OCI-LY1 (cell line): ENCODE measurements around the gene BCKDHB.

Source experiments
- H2AFZ ChIP-seq: fragments of 200-600 bp; sonication (generic), shearing (Covaris generic); 2 replicates; pipeline ENCODE4 v1.6.0; 2014; ENCODE audit warnings: antibody characterized with exemption, mild to moderate bottlenecking, low read length
- H3F3A ChIP-seq: fragments of 200-600 bp; sonication (generic), shearing (Covaris generic); 2 replicates; pipeline ENCODE4 v1.6.0; 2014; ENCODE audit warnings: mild to moderate bottlenecking, antibody characterized with exemption, low read length, moderate library complexity; ENCODE audit not compliant: insufficient read depth
- H3K27ac ChIP-seq: fragments of 200-600 bp; sonication (generic); 2 replicates; pipeline ENCODE4 v1.5.1; 2014; ENCODE audit warnings: low read length, mixed run types, mild to moderate bottlenecking, low read depth; ENCODE audit not compliant: poor library complexity, severe bottlenecking
- H3K27me3 ChIP-seq: fragments of 200-600 bp; sonication (generic); 2 replicates; pipeline ENCODE4 v1.6.0; 2014; ENCODE audit warnings: antibody characterized with exemption, mild to moderate bottlenecking, low read length, moderate library complexity; ENCODE audit not compliant: insufficient read depth
- H3K36me3 ChIP-seq: fragments of 200-600 bp; sonication (generic); 2 replicates; pipeline ENCODE4 v1.6.1; 2014; ENCODE audit warnings: mild to moderate bottlenecking, antibody characterized with exemption, low read length, moderate library complexity, mixed read lengths; ENCODE audit not compliant: insufficient read depth
- H3K4me1 ChIP-seq: fragments of 200-600 bp; sonication (generic); 2 replicates; pipeline ENCODE4 v1.5.1; 2014; ENCODE audit warnings: mild to moderate bottlenecking, low read length, moderate library complexity; ENCODE audit not compliant: insufficient read depth, severe bottlenecking
- H3K4me2 ChIP-seq: fragments of 200-600 bp; sonication (generic), shearing (Covaris generic); 2 replicates; pipeline ENCODE4 v1.6.1; 2014; ENCODE audit warnings: low read length
- H3K4me3 ChIP-seq: fragments of 200-600 bp; sonication (generic); 2 replicates; pipeline ENCODE4 v1.5.1; 2014; ENCODE audit warnings: low read length, low read depth, mild to moderate bottlenecking, mixed read lengths; ENCODE audit not compliant: poor library complexity, severe bottlenecking
- H3K79me2 ChIP-seq: fragments of 200-600 bp; shearing (Covaris generic); 2 replicates; pipeline ENCODE4 v1.6.1; 2016; ENCODE audit warnings: mixed run types, low read length, mixed read lengths; ENCODE audit not compliant: insufficient read depth
- H3K9ac ChIP-seq: fragments of 200-600 bp; sonication (generic), shearing (Covaris generic); 2 replicates; pipeline ENCODE4 v1.6.1; 2014; ENCODE audit warnings: mild to moderate bottlenecking, low read length, mixed read lengths
- H3K9me2 ChIP-seq: fragments of 200-600 bp; sonication (generic), shearing (Covaris generic); 2 replicates; pipeline ENCODE4 v1.6.1; 2014; ENCODE audit warnings: low read depth, mild to moderate bottlenecking, low read length, mixed read lengths
- H3K9me3 ChIP-seq: fragments of 200-600 bp; shearing (Covaris generic); 2 replicates; pipeline ENCODE4 v1.6.1; 2014; ENCODE audit warnings: low read length, mixed read lengths
- H4K20me1 ChIP-seq: fragments of 200-600 bp; sonication (generic), shearing (Covaris generic); 2 replicates; pipeline ENCODE4 v1.6.0; 2016; ENCODE audit warnings: mild to moderate bottlenecking, low read length; ENCODE audit not compliant: insufficient read depth
- EZH2 ChIP-seq: fragments of 200-600 bp; sonication (generic), shearing (Covaris generic); IDR thresholded peaks from 2 replicates; pipeline ENCODE4 v1.8.0; 2017; ENCODE audit warnings: borderline replicate concordance, mixed run types, mild to moderate bottlenecking, antibody characterized with exemption, low read length, moderate library complexity, mixed read lengths
- TF ChIP-seq, protein P1 (sequence below): fragments of 200-600 bp; sonication (generic), shearing (Covaris generic); IDR thresholded peaks from 2 replicates; pipeline ENCODE4 v1.5.1; 2017; ENCODE audit warnings: mild to moderate bottlenecking, antibody characterized with exemption, low read length, moderate library complexity, mixed read lengths

BCKDHB gene

DNA sequence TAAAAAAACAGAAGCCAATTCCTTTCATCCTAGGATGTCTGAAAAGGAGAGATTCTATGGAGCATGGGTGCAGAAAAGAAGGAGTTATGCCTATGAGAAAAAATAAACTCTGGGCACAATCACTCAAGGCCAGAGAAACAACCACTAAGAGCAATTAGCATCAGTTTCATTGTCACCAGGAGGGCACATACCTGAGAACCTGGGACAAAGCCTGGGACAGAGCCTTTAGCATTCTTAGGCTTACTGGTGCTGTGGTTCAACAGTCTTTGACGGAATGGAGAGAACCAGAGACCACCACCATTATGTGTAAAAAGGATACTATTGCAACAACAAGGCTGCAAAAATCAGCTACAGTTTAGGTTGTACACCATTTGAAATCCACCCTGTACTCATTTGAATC, 29.4 kb upstream of the BCKDHB start:
- Histone ChIP-seq H3K79me2 (no peaks in the 10 kb centered on the region), H3K27ac (no peak overlapping the region), H2AFZ (no peak overlapping the region), H3K9me2 (no peaks in the 10 kb centered on the region), H4K20me1 (no peaks in the 10 kb centered on the region), H3K4me2 (no peak overlapping the region), H3K9me3 (no peaks in the 10 kb centered on the region), H3F3A (no peaks in the 10 kb centered on the region), H3K4me1 (no peaks in the 10 kb centered on the region), H3K36me3 (no peaks in the 10 kb centered on the region), H3K4me3 (no peak overlapping the region), H3K27me3 (no peaks in the 10 kb centered on the region), H3K9ac (no peak overlapping the region)
- no peak for TF ChIP-seq EZH2
- TF ChIP-seq, protein P1, sequence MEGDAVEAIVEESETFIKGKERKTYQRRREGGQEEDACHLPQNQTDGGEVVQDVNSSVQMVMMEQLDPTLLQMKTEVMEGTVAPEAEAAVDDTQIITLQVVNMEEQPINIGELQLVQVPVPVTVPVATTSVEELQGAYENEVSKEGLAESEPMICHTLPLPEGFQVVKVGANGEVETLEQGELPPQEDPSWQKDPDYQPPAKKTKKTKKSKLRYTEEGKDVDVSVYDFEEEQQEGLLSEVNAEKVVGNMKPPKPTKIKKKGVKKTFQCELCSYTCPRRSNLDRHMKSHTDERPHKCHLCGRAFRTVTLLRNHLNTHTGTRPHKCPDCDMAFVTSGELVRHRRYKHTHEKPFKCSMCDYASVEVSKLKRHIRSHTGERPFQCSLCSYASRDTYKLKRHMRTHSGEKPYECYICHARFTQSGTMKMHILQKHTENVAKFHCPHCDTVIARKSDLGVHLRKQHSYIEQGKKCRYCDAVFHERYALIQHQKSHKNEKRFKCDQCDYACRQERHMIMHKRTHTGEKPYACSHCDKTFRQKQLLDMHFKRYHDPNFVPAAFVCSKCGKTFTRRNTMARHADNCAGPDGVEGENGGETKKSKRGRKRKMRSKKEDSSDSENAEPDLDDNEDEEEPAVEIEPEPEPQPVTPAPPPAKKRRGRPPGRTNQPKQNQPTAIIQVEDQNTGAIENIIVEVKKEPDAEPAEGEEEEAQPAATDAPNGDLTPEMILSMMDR: no peak

- Histone ChIP-seq H3K27ac (no peak overlapping the region), H4K20me1 (no peaks in the 10 kb centered on the region), H3K79me2 (no peaks in the 10 kb centered on the region), H3K36me3 (no peaks in the 10 kb centered on the region), H3K4me1 (no peaks in the 10 kb centered on the region), H3K4me3 (no peak overlapping the region), H3F3A (no peaks in the 10 kb centered on the region), H3K27me3 (no peaks in the 10 kb centered on the region), H2AFZ (no peak overlapping the region), H3K9ac (no peak overlapping the region), H3K4me2 (no peak overlapping the region), H3K9me2 (no peaks in the 10 kb centered on the region), H3K9me3 (no peaks in the 10 kb centered on the region)
- TF ChIP-seq EZH2: no peak
- TF ChIP-seq, protein P1: no peak
Observed at GRCh38 chr6:80088637-80089036, 17.8 kb upstream of the BCKDHB start.

- Histone ChIP-seq H3K36me3 (no peaks in the 10 kb centered on the region), H3K9me2 (no peaks in the 10 kb centered on the region), H4K20me1 (no peaks in the 10 kb centered on the region), H3F3A (no peaks in the 10 kb centered on the region), H3K4me2 (no peak overlapping the region), H3K27me3 (no peaks in the 10 kb centered on the region), H3K4me1 (no peaks in the 10 kb centered on the region), H3K9me3 (no peaks in the 10 kb centered on the region), H3K27ac (no peak overlapping the region), H2AFZ (no peak overlapping the region), H3K9ac (no peak overlapping the region), H3K79me2 (no peaks in the 10 kb centered on the region), H3K4me3 (no peak overlapping the region)
- TF ChIP-seq, protein P1: no peak
- no peak for TF ChIP-seq EZH2
Observed at GRCh38 chr6:80091506-80091905, 15.0 kb upstream of the BCKDHB start.
